Endothelial cell of umbilical vein (primary cell): ENCODE data around the gene ZDHHC7. TPM values are rescaled to one million over a fixed set of nuclear protein-coding genes. Genes with fewer than 3 reads are reported as not detected.

Experiments used
- BruUV-seq: library from RNA; stranded (reverse); fragments of 400-500 nt; replicated peaks from 2 replicates; lab custom pipeline; 2021; lab: Mats Ljungman, UMichigan
- CTCF ChIA-PET: fragments of 300-600, 350-600 bp; sonication (Branson Sonifier 250); formaldehyde crosslinking; loops from one replicate; lab custom pipeline; 2021; ENCODE audit warnings: antibody characterized with exemption, inconsistent platforms; lab: Charles Lee
- POLR2A ChIA-PET: fragments of 300-600, 350-600 bp; sonication (Branson Sonifier 250); formaldehyde crosslinking; loops from one replicate; lab custom pipeline; 2021; ENCODE audit warnings: antibody characterized with exemption, inconsistent platforms; lab: Charles Lee
- DNase-seq: peaks from one replicate; pipeline ENCODE4 v3.0.0-alpha.2; 2011; ENCODE audit warnings: low read depth, low spot score
- FAIRE-seq: peaks from 2 replicates; lab custom pipeline; 2011; peaks lifted over from hg19 to GRCh38; lab: Jason Lieb, UNC
- H2AFZ ChIP-seq: 2 replicates; pipeline ENCODE4 v1.6.0; 2012; ENCODE audit warnings: low read depth, low read length, control low read depth, inconsistent platforms
- H3K27ac ChIP-seq: 2 replicates; pipeline ENCODE4 v1.5.1; 2011; ENCODE audit warnings: low read depth, mild to moderate bottlenecking, control low read depth, low read length, moderate library complexity; ENCODE audit not compliant: insufficient read depth
- H3K27me3 ChIP-seq, 2 experiments: 2 replicates each; pipeline versions ENCODE4 v1.6.0 to v1.6.1; 2011; ENCODE audit warnings: low read length in 2 of 2, mixed read lengths in 1 of 2; ENCODE audit not compliant: control insufficient read depth in 2 of 2, insufficient read depth in 2 of 2
- H3K36me3 ChIP-seq, 2 experiments: 2 replicates in 1 of 2; 3 replicates in 1 of 2; pipeline ENCODE4 v1.5.1; 2011; ENCODE audit warnings: low read length in 2 of 2, mild to moderate bottlenecking in 1 of 2, moderate library complexity in 1 of 2; ENCODE audit not compliant: control insufficient read depth in 2 of 2, insufficient read depth in 2 of 2; ENCODE audit errors: extremely low read depth in 1 of 2
- H3K4me1 ChIP-seq: 3 replicates; pipeline ENCODE4 v1.5.1; 2011; ENCODE audit warnings: mild to moderate bottlenecking, low read length; ENCODE audit not compliant: control insufficient read depth, insufficient read depth; ENCODE audit errors: extremely low read depth
- H3K4me2 ChIP-seq: 2 replicates; pipeline ENCODE4 v1.6.1; 2011; ENCODE audit warnings: low read length, control low read depth, mixed read lengths; ENCODE audit not compliant: insufficient read depth
- H3K4me3 ChIP-seq, 3 experiments: fragments of 200-600 bp in 1 of 3; sonication (generic), shearing (Covaris generic) in 1 of 3; replicated peaks in 1 of 3; 2 replicates each; pipeline ENCODE4 v1.5.1; 2011 to 2016; ENCODE audit warnings: control low read depth in 3 of 3, low read length in 3 of 3, mild to moderate bottlenecking in 2 of 3, inconsistent platforms in 1 of 3, low read depth in 1 of 3, moderate library complexity in 1 of 3; ENCODE audit not compliant: insufficient read depth in 1 of 3
- H3K79me2 ChIP-seq: 2 replicates; pipeline ENCODE4 v1.6.0; 2012; ENCODE audit warnings: low read length, inconsistent platforms; ENCODE audit not compliant: control insufficient read depth, insufficient read depth
- H3K9ac ChIP-seq: replicated peaks from 2 replicates; pipeline ENCODE3; 2011; ENCODE audit warnings: low read length, control low read depth; ENCODE audit not compliant: insufficient read depth; ENCODE audit errors: extremely low read depth
- H3K9me1 ChIP-seq: replicated peaks from 3 replicates; pipeline ENCODE4 v1.6.0; 2011; ENCODE audit warnings: mild to moderate bottlenecking, low read length; ENCODE audit not compliant: control insufficient read depth, insufficient read depth; ENCODE audit errors: extremely low read depth
- H3K9me3 ChIP-seq: replicated peaks from 2 replicates; pipeline ENCODE4 v1.5.1; 2012; ENCODE audit warnings: low read length, inconsistent platforms; ENCODE audit not compliant: control insufficient read depth, insufficient read depth
- H4K20me1 ChIP-seq: replicated peaks from 2 replicates; pipeline ENCODE3; 2011; ENCODE audit warnings: mild to moderate bottlenecking, low read length; ENCODE audit not compliant: control insufficient read depth, insufficient read depth; ENCODE audit errors: extremely low read depth
- EZH2 ChIP-seq: IDR thresholded peaks from 2 replicates; pipeline ENCODE4 v1.6.1; 2012; ENCODE audit warnings: borderline replicate concordance, low read depth, mild to moderate bottlenecking, moderate library complexity, low read length, inconsistent platforms; ENCODE audit not compliant: severe bottlenecking
- FOS ChIP-seq: IDR thresholded peaks from 2 replicates; pipeline ENCODE4 v1.6.1; 2011; ENCODE audit warnings: mild to moderate bottlenecking, low read length, moderate library complexity, borderline replicate concordance; ENCODE audit not compliant: insufficient read depth
- GATA2 ChIP-seq: IDR thresholded peaks from 2 replicates; pipeline ENCODE4 v1.7.0; 2011; ENCODE audit warnings: low read depth, mild to moderate bottlenecking, moderate library complexity, mixed read lengths, low read length; ENCODE audit not compliant: insufficient read length, insufficient read depth
- JUN ChIP-seq: IDR thresholded peaks from 2 replicates; pipeline ENCODE4 v1.6.1; 2011; ENCODE audit warnings: borderline replicate concordance, low read depth; ENCODE audit not compliant: insufficient read length, insufficient read depth
- MYC ChIP-seq: IDR thresholded peaks from one replicate; pipeline ENCODE4 v1.6.1; 2011; ENCODE audit warnings: mild to moderate bottlenecking, low read depth, low read length
- POLR2A ChIP-seq: IDR thresholded peaks from 2 replicates; pipeline ENCODE4 v1.6.1; 2012; ENCODE audit warnings: low read depth, mild to moderate bottlenecking, control low read depth, low read length
- POLR2AphosphoS5 ChIP-seq: IDR thresholded peaks from 2 replicates; pipeline ENCODE4 v1.6.1; 2012; ENCODE audit warnings: low read depth, mild to moderate bottlenecking, control low read depth, low read length, moderate library complexity; ENCODE audit not compliant: insufficient read depth
- dilution Hi-C: fragments of 300-500 bp; cut with MboI; formaldehyde crosslinking; loops from one replicate; pipeline ENCODE4 v1.15.0; 2019; ENCODE audit warnings: low sequenced_read_pairs; ENCODE audit not compliant: extremely low pct_ligation_motif_present
- intact Hi-C: fragments of 100-400 bp; cut with micrococcal nuclease; formaldehyde crosslinking; loops from one replicate; pipeline ENCODE4 v1.10.0; 2022
- polyA plus RNA-seq, 4 experiments: library from polyadenylated mRNA; depleted of rRNA in 3 of 4; stranded (reverse) in 3 of 4; unstranded in 1 of 4; fragments of >200 nt; gene quantifications; 2 replicates each; pipeline versions ENCODE4 v1.2.1 to v1.2.3, GENCODE V29; 2011 to 2012; ENCODE audit warnings: missing spikeins in 1 of 4
- total RNA-seq: library from RNA; stranded (reverse); gene quantifications from 2 replicates; pipeline ENCODE4 v1.2.3, GENCODE V29; 2021
- TF ChIP-seq, protein P1 (sequence below): IDR thresholded peaks from 2 replicates; pipeline ENCODE4 v1.6.1; 2011; ENCODE audit not compliant: insufficient read depth, insufficient read length
- TF ChIP-seq, protein P2 (sequence below), 2 donors: IDR thresholded peaks; 1 replicate in 1 of 2; 2 replicates in 1 of 2; pipeline ENCODE4 v1.5.1; 2011; ENCODE audit warnings: low read length in 2 of 2, mild to moderate bottlenecking in 2 of 2, moderate library complexity in 2 of 2, control low read depth in 1 of 2, inconsistent platforms in 1 of 2, low read depth in 1 of 2; ENCODE audit not compliant: insufficient read depth in 1 of 2; ENCODE audit errors: extremely low read depth in 1 of 2

ZDHHC7 gene
- total and polyA plus RNA-seq, 2 donors (not counting 3 experiments of a cell fraction or from before 2014, with no cell fraction given), result 44.1 to 46.2 TPM

DNA sequence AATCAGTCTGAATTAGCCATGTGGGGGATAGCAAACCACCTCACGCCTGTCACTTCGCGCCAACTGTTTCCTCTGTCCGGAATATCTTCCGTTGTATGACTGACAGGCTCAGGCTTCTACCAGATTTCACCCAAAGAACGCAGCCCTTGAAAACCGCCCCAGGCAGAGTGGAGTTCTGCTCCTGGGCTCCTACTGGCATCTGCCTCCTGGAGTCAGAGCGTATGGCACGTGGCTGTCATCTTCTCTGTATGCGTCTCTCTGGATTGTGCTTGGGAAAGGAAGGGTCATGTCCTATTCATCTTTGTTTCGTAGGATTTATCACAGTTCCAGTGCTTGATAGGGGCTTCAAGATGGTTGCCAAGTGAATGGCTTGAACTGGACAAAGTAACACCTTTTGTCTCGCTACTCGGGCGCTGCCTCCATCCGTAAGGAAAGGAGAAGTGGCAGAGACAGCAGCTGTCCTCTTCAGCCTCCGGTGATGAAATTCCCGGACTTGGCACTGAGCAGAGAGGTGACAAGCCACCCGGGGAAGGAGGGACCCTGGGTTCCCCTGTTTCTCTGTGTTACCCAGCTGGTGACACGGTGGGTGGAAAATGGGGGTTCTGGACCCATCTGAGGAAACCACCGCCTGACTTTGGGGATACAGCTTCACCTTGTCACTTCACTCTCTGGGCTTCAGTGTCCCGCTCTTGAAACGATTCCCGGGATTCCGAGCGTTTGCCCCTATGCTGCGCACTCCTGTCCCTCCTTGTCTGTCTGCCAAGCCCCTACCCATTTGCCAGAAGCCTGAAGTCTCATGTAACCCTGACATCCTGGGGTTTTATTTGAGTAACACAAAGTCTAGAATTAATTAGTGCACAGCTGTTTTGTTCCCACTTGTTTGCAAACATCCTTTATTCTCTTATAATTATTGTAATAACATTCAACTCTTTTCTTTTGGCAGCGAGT, 30.2 kb upstream of the ZDHHC7 start:
- POLR2A ChIA-PET, result no interaction called here
- DNase-seq, result no peak
- dilution Hi-C loops, result no loop called here
- H2AFZ ChIP-seq, result no peak overlapping the region
- no TSS peak for BruUV-seq
- no peaks in the 10 kb centered on the region for H4K20me1 ChIP-seq
- H3K4me2 ChIP-seq, result no peak overlapping the region
- no peak overlapping the region for H3K27ac ChIP-seq
- H3K4me3 ChIP-seq, result no peak overlapping the region
- no peak for TF ChIP-seq POLR2A
- no peak for TF ChIP-seq EZH2
- TF ChIP-seq FOS, result no peak
- TF ChIP-seq, protein P1, sequence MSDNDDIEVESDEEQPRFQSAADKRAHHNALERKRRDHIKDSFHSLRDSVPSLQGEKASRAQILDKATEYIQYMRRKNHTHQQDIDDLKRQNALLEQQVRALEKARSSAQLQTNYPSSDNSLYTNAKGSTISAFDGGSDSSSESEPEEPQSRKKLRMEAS, result no peak
- no peak for TF ChIP-seq GATA2
- TF ChIP-seq, protein P2, sequence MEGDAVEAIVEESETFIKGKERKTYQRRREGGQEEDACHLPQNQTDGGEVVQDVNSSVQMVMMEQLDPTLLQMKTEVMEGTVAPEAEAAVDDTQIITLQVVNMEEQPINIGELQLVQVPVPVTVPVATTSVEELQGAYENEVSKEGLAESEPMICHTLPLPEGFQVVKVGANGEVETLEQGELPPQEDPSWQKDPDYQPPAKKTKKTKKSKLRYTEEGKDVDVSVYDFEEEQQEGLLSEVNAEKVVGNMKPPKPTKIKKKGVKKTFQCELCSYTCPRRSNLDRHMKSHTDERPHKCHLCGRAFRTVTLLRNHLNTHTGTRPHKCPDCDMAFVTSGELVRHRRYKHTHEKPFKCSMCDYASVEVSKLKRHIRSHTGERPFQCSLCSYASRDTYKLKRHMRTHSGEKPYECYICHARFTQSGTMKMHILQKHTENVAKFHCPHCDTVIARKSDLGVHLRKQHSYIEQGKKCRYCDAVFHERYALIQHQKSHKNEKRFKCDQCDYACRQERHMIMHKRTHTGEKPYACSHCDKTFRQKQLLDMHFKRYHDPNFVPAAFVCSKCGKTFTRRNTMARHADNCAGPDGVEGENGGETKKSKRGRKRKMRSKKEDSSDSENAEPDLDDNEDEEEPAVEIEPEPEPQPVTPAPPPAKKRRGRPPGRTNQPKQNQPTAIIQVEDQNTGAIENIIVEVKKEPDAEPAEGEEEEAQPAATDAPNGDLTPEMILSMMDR (IDR thresholded peaks at IDR 0.05; ENCODE audit: extremely low read depth in 1 of 2, insufficient read depth in 1 of 2, low read depth in 1 of 2, low read length in 2 of 2), result no peak
- TF ChIP-seq MYC, result no peak
- no peak for TF ChIP-seq POLR2AphosphoS5
- TF ChIP-seq JUN, result no peak
- no peaks in the 10 kb centered on the region for H3K9me1 ChIP-seq
- no peaks in the 10 kb centered on the region for H3K79me2 ChIP-seq
- FAIRE-seq, result no peak
- no peak overlapping the region for H3K9ac ChIP-seq
- no peaks in the 10 kb centered on the region for H3K4me1 ChIP-seq
- no peaks in the 10 kb centered on the region for H3K36me3 ChIP-seq
- CTCF ChIA-PET, result no interaction called here
- H3K27me3 ChIP-seq, result no peaks in the 10 kb centered on the region
- intact Hi-C loops, result no loop called here
- no peaks in the 10 kb centered on the region for H3K9me3 ChIP-seq
